Endodermal cell (in vitro differentiated cells): ENCODE data around the gene SVIP. TPM values are rescaled to one million over a fixed set of nuclear protein-coding genes. Genes with fewer than 3 reads are reported as not detected.

Experiments used
- DNase-seq: peaks from one replicate; pipeline ENCODE4 v3.0.0-alpha.2; 2017
- H3K27ac ChIP-seq: 2 replicates; pipeline ENCODE4 v1.5.1; 2013; ENCODE audit warnings: mild to moderate bottlenecking, low read depth, low read length, moderate library complexity
- H3K27me3 ChIP-seq: 2 replicates; pipeline ENCODE4 v1.6.1; 2013; ENCODE audit warnings: mild to moderate bottlenecking, low read length, moderate library complexity; ENCODE audit not compliant: insufficient read depth, control insufficient read depth, poor library complexity, severe bottlenecking
- H3K36me3 ChIP-seq: 2 replicates; pipeline ENCODE4 v1.7.0; 2013; ENCODE audit warnings: mild to moderate bottlenecking, low read length, moderate library complexity; ENCODE audit not compliant: control insufficient read depth, insufficient read depth
- H3K4me1 ChIP-seq: one replicate; pipeline ENCODE4 v1.7.0; 2013; ENCODE audit warnings: low read length; ENCODE audit not compliant: control insufficient read depth, insufficient read depth
- H3K4me3 ChIP-seq: 2 replicates; pipeline ENCODE4 v1.5.1; 2013; ENCODE audit warnings: mild to moderate bottlenecking, low read length, moderate library complexity
- H3K9ac ChIP-seq: 2 replicates; pipeline ENCODE4 v1.6.1; 2013; ENCODE audit warnings: mild to moderate bottlenecking, low read length, moderate library complexity; ENCODE audit not compliant: poor library complexity, severe bottlenecking; ENCODE audit errors: extremely low read depth
- H3K9me3 ChIP-seq: 2 replicates; pipeline ENCODE4 v1.6.1; 2013; ENCODE audit warnings: mild to moderate bottlenecking, low read length, moderate library complexity; ENCODE audit not compliant: control insufficient read depth
- H3K27ac Mint-ChIP-seq: 2 replicates; pipeline ENCODE4 v1.8.0; 2020; ENCODE audit warnings: mixed read lengths
- H3K27me3 Mint-ChIP-seq: 2 replicates; pipeline ENCODE4 v1.8.0; 2021; ENCODE audit warnings: mild to moderate bottlenecking, mixed read lengths; ENCODE audit not compliant: insufficient read depth
- H3K36me3 Mint-ChIP-seq: 2 replicates; pipeline ENCODE4 v1.8.0; 2020; ENCODE audit warnings: low read depth, mixed read lengths
- H3K4me1 Mint-ChIP-seq: 2 replicates; pipeline ENCODE4 v1.8.0; 2020; ENCODE audit warnings: mixed read lengths
- H3K4me3 Mint-ChIP-seq: 2 replicates; pipeline ENCODE4 v1.8.0; 2020; ENCODE audit warnings: mild to moderate bottlenecking, moderate library complexity, mixed read lengths
- H3K9me3 Mint-ChIP-seq: 2 replicates; pipeline ENCODE4 v1.8.0; 2020; ENCODE audit warnings: mild to moderate bottlenecking, mixed read lengths
- WGBS, 2 experiments: methylation state at CpG; one replicate each; pipeline versions ENCODE4 v1.1.5 to v1.1.7; 2013; ENCODE audit warnings: missing lambda C conversion rate in 2 of 2, mixed read lengths in 1 of 2; ENCODE audit not compliant: insufficient coverage in 1 of 2, insufficient read length in 1 of 2; 5-methylcytosine and 5-hydroxymethylcytosine counted together
- total RNA-seq, 2 donors: library from RNA; stranded (reverse); fragmentation: NEBNext Ultra II Directional in 1 of 2; extraction: Animal tissue kit (Norgen Biotek cat#: 25700) in 1 of 2; gene quantifications; 2 replicates in 1 of 2; 3 replicates in 1 of 2; pipeline ENCODE4 v1.2.1, GENCODE V29; 2021
- TF ChIP-seq, protein P1 (sequence below): fragments of 200-600 bp; sonication (generic); conservative IDR thresholded peaks from 2 replicates; pipeline ENCODE4 v1.5.0; 2021; ENCODE audit warnings: antibody characterized with exemption, mild to moderate bottlenecking

SVIP gene
- total RNA-seq, 2 donors from 2014 or later, result 9.8 to 22.6 TPM

DNA sequence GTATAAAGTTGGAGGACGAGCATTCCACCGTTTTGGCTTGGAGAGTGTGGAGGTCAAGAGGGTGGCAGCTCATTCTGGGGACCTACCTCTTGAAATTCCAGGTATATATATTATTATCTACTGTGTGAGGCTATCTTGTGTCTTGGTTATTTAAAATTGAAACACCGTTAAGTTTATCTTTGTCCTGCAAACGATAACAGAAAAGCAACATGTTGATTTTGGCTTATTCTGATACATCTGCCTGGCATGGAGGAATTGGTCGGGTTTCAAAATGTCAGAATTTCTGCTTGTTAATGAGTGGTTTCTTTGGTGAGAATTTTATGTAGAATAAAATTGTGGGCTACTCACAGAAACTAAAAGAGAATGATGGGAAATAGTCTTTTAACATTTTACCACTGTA is 54.4 kb downstream of the SVIP start:
- H3K9ac ChIP-seq, result no peak overlapping the region
- WGBS, 2 experiments, result 89 to 93% methylated on average over 3 to 5 of the region's 5 CpGs
- H3K4me3 Mint-ChIP-seq, result no peak overlapping the region

DNA sequence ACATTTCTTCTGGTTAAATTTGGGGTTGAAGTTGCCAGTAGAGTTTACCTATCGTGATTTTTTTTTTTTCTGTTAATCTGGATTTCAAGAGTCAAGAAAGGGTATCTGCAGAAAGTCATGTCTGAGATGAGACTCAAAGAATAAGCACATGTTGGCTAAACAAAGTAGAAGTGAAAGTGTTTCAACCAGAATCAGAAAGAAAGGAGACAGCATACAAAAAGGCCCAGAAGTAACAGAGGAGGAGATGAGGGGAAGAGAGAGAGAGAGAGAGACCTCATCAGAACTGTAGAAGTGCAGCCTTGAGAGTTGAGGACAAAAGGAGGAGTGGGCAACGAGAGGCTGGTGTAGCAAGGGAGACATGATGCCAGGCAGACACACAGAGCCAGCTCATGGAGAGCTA is 54.9 kb downstream of the SVIP start:
- H3K9me3 Mint-ChIP-seq, result no peaks in the 10 kb centered on the region
- no peaks in the 10 kb centered on the region for H3K27me3 Mint-ChIP-seq
- H3K4me3 ChIP-seq, result no peak overlapping the region
- no peak overlapping the region for H3K9ac ChIP-seq
- TF ChIP-seq, protein P1, sequence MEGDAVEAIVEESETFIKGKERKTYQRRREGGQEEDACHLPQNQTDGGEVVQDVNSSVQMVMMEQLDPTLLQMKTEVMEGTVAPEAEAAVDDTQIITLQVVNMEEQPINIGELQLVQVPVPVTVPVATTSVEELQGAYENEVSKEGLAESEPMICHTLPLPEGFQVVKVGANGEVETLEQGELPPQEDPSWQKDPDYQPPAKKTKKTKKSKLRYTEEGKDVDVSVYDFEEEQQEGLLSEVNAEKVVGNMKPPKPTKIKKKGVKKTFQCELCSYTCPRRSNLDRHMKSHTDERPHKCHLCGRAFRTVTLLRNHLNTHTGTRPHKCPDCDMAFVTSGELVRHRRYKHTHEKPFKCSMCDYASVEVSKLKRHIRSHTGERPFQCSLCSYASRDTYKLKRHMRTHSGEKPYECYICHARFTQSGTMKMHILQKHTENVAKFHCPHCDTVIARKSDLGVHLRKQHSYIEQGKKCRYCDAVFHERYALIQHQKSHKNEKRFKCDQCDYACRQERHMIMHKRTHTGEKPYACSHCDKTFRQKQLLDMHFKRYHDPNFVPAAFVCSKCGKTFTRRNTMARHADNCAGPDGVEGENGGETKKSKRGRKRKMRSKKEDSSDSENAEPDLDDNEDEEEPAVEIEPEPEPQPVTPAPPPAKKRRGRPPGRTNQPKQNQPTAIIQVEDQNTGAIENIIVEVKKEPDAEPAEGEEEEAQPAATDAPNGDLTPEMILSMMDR, result no peak
- H3K4me1 Mint-ChIP-seq, result no peaks in the 10 kb centered on the region
- H3K4me3 Mint-ChIP-seq, result no peak overlapping the region
- no peak for DNase-seq
- no peak overlapping the region for H3K27ac Mint-ChIP-seq
- H3K27ac ChIP-seq, result no peak overlapping the region
- no peaks in the 10 kb centered on the region for H3K4me1 ChIP-seq
- 90 to 100% methylated on average over 2 of the region's 2 CpGs for WGBS, 2 experiments
- no peaks in the 10 kb centered on the region for H3K36me3 Mint-ChIP-seq
- no peaks in the 10 kb centered on the region for H3K27me3 ChIP-seq
- no peaks in the 10 kb centered on the region for H3K9me3 ChIP-seq
- H3K36me3 ChIP-seq, result no peaks in the 10 kb centered on the region

More for the DNA sequence above, 54.4 kb downstream of the SVIP start:
- Histone ChIP-seq H3K9me3 (no peaks in the 10 kb centered on the region), H3K27ac (no peak overlapping the region), H3K4me1 (no peaks in the 10 kb centered on the region), H3K4me3 (no peak overlapping the region), H3K27me3 (no peaks in the 10 kb centered on the region), H3K36me3 (no peaks in the 10 kb centered on the region)
- Mint-ChIP-seq H3K27me3 (no peaks in the 10 kb centered on the region), H3K27ac (no peak overlapping the region), H3K36me3 (no peaks in the 10 kb centered on the region), H3K9me3 (no peaks in the 10 kb centered on the region), H3K4me1 (no peaks in the 10 kb centered on the region)
- DNase-seq, result no peak
- TF ChIP-seq, protein P1, result no peak

DNA sequence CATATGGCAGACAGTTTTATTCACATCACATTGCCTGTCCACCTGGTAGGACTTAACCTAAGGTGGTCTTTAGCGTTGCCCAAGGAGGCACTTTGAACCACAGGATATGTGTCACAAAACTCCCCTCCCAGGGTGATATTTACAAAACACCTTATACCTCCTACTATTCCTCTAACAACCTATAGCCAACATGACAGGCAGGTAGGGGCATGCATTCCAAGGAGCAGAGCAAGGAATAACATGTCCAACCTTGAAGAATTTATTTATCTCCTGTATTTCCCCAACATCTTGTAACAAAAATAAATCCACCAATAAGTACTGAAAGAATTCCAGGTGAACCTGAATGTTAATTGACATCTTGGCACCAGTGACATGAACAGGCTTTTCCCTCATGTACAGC is 60.5 kb downstream of the SVIP start:
- H3K4me1 ChIP-seq, result no peaks in the 10 kb centered on the region
- Mint-ChIP-seq H3K36me3 (no peaks in the 10 kb centered on the region), H3K4me3 (no peak overlapping the region), H3K27me3 (no peaks in the 10 kb centered on the region), H3K4me1 (peaks cover 6% of the 10 kb centered on the region), H3K27ac (no peak overlapping the region), H3K9me3 (no peaks in the 10 kb centered on the region)
- H3K9me3 ChIP-seq, result no peaks in the 10 kb centered on the region
- no peak overlapping the region for H3K4me3 ChIP-seq
- H3K36me3 ChIP-seq, result no peaks in the 10 kb centered on the region
- DNase-seq, result no peak
- no peak overlapping the region for H3K27ac ChIP-seq
- TF ChIP-seq, protein P1, result no peak
- no peak overlapping the region for H3K9ac ChIP-seq
- WGBS, 2 experiments, result 87 to 100% methylated on average over 1 of the region's 1 CpG
- no peaks in the 10 kb centered on the region for H3K27me3 ChIP-seq

Other genes starting within 250 kb of the SVIP start
- 10 to 100 TPM; 19.7 to 28.7 TPM for gene FANCF, start 204.0 kb downstream of the SVIP start, total RNA-seq
- gene GAS2, start 163.2 kb downstream of the SVIP start, total RNA-seq, result 1 to 10 TPM; 3.0 to 4.1 TPM
- not detected for gene CCDC179, start 30.7 kb upstream of the SVIP start, total RNA-seq